HG03575 (cell line): ENCODE results near the gene LRRC26.

ENCODE experiments used
- ATAC-seq: cut with Tn5 transposase; IDR thresholded peaks from one replicate; pipeline ENCODE4 v1.9.1; 2021; ENCODE audit not compliant: unreplicated experiment, insufficient number of reproducible peaks, low FRiP score; ENCODE audit errors: extremely low read depth

Gene LRRC26

DNA sequence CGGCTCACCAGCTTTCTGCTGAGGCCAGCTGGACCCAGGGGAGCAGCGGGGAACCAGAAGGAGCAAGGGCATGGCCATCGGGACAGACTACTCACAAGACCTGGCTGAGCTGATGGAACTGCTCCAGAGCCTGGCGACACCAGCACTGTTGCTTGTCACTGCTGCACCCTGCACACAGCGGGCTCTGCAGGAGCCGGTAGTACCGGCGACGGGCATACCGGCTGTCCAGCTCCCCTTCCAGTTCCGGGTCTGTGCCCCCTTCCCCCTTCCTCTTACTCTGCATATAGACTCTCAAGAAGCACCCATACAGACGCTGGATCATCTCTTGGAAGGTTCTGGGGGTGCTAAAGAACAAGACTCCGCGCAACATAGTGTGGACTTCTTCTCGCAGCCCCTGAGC, 17.5 kb upstream of the LRRC26 start:
- no peak for ATAC-seq

DNA sequence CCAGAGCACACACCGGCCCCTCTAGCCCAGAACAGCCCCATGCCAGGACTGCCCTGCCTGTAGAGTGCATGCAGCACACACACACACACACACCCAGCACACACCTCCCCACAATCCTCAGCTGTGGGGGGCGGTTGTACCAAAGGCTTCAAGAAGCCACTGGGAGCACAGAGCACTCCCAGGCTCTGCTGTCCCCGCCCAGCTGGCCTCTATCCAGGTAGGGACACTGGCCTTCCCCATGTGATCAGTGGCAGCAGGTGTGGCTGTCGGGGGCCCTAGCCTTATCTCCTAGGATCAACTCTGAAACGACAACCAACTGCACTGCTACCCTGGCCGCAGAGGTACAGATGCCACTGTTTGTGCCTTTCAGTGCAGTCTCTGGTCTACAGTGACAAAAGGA, 16.5 kb upstream of the LRRC26 start:
- no peak for ATAC-seq

DNA sequence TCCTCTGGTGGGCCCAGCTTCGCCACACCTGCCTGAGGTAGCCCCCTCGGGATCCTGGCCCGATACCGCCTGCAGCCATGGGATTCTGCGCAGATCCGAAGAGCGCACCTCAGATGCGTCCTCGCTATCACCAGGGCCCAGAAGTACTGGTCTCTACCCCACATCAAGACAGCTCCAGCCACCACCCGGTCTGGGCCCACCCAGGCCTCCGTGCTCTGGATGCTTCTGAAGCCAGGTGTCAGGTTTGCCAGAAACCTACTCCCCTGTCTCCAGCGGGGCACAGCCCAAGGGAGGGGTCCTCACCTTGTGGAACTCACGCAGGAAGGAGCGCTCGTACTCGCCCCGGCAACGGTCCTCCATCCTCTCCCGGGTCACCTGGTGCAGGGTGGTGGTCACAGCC, 16.1 kb upstream of the LRRC26 start:
- no peak for ATAC-seq

DNA sequence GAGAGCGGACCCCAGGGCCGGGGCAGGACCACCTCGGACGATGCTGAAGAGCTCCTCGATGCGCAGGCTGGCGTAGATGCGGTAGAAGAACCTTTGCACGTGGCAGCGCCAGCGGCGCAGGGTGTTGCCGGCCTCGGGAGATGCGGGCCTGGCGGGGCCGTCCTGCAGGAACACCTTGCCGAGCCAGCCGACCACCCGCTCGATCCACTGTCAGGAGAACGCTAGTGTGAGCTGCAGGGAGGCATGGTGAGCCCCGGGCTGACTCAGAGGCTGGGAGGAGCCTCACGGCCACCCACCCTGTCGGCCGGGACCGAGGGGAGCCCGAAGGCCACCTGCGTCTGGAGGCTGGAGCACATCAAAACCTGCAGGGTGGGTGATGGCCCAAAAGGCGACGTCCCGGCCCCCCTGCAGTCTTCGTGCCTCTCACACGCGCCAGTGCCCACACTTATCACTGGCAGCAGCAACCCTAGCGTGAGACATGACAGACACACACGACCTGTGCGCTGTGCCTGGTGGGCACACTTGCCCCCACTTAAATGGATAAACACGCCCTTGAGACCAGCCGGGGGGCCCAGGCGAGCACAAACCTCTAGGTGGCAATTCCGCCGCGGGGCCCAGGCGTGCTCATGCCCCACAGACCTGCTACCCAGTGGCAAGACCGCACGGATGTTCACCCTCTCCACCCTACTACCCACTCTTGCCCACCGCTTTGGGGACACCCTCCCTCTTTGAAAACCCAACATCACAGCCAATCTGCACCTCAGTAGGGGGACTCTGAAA, 15.2 kb upstream of the LRRC26 start:
- ATAC-seq: no peak

DNA sequence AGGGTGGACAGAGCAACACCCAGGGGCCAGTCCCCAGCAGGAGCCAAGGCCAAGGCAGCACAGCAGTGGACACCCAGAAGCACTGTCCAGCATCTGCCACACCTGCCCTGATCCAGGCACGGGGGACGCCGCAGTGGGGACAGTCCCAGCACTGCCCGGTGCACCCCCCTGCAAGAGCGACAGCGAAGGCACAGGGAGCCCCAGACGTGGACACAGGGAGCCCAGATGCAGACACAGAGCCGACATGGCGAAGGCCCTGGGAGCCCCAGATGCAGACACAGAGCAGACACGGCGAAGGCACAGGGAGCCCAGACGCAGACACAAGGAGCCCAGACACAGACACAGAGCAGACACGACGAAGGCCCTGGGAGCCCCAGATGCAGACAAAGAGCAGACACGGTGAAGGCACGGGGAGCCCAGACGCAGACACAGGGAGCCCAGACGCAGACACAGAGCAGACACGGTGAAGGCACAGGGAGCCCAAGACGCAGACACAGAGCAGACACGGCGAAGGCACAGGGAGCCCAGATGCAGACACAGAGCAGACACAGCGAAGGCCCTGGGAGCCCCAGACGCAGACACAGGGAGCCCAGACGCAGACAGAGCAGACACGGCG, 14.2 kb upstream of the LRRC26 start:
- no peak for ATAC-seq

DNA sequence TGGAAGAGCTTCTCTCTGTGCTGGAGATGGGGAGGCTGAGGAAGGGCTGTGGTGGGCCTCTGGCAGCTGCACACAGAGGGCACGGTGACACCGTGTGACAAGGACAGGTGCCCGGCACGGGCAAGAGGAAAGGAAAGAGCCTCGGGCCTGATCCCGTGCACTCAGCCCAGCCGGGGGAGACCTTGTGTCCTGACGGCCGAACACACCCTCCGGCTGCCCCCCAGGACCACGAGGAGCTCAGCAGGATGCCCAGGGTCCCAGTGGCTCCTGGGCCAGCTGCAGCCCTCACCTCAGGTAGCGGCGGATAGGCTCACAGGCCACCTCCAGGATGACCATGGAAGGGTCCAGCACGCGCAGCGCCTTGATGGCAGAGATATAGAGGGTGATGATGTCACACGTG, 13.0 kb upstream of the LRRC26 start:
- ATAC-seq: no peak

DNA sequence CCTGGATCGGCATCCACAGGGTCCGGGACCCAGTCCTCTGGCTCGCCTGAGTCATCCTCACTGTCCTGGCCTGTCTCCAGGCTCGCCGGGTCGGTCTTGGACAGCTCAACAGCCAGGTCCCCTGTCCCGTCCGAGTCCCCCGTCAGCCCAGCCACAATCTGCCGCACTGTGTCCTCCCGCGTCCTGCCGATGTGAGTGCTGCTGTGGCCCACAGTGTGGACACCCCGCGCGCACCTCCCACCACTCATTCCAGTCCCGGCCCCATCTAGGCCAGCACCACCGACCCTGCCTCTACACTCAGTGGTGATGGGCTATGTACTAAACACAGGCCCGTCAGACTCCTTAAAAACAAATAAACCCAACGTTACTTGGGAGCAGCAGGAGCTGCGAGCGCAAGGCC, 11.8 kb upstream of the LRRC26 start:
- no peak for ATAC-seq

DNA sequence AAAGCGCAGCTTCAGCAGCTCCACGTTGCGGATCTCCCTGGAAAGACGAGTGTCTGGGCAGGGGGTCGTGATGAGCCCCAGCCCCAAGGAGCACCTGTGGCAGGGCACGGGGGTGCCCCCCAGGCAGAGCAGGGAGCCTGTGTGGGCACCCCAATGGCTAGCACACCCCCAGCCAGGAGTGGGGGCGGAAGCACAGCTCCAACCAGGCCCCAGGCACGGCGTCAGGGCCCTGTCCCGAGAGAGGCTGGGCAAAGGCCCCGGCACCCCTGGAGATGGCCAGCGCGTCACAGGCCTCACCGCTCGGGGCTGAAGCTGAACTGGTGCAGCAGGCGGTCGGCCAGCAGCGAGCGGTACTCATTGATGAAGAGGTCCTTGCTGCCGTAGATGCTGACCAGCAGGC, 10.6 kb upstream of the LRRC26 start:
- ATAC-seq: no peak

DNA sequence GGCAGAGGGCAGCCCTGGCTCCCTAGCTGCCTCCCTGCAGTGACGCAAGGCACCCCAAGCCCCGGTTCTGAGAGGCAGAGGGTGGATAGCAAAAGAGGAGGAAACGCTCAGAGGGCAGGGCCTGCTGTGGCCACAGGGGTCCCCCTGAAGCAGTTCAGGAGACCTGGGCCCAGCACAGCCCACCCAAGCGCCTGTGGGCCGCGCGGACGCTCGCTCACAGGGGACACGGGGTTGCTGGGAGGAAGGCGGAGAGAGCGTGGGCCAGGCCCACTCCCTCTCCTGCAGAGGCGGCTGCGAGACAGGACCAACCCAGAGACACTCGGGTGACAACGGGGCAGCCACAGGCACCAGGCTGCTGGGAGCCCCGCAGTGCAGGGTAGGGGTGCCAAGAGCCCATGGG, 9.9 kb upstream of the LRRC26 start:
- ATAC-seq: no peak

DNA sequence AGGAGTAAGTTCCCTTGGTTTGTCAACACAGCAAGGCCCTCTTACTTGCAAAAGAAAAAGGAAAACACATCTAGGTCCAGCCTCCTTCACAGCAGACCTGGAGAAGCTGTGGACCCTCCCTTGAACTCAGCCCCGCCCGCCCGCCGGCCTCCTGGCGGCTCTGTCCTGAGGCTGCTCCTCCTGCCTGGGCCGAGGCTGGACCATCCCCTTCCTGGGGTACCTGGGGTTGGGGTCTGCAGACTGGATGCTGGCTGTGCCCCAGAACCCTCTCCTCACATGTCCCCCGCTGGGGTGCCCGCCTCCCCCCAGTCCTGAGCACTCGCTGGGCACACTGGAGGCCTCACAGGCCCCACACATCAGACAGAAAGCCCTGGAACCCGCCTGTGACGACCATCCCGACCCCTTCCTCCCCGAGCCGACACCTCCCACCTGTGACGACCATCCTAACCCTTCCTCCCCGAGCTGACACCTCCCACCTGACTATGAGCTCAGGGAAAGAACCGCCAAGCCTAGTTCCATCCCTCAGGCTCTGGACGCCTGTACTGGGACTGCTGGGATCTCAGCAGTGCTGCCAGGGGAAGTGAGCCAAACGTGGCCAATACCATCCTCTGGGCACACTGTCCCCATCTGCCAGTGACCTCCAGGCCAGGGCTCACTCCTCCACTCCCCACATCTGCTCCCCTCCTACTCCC, 9.2 kb upstream of the LRRC26 start:
- no peak for ATAC-seq

DNA sequence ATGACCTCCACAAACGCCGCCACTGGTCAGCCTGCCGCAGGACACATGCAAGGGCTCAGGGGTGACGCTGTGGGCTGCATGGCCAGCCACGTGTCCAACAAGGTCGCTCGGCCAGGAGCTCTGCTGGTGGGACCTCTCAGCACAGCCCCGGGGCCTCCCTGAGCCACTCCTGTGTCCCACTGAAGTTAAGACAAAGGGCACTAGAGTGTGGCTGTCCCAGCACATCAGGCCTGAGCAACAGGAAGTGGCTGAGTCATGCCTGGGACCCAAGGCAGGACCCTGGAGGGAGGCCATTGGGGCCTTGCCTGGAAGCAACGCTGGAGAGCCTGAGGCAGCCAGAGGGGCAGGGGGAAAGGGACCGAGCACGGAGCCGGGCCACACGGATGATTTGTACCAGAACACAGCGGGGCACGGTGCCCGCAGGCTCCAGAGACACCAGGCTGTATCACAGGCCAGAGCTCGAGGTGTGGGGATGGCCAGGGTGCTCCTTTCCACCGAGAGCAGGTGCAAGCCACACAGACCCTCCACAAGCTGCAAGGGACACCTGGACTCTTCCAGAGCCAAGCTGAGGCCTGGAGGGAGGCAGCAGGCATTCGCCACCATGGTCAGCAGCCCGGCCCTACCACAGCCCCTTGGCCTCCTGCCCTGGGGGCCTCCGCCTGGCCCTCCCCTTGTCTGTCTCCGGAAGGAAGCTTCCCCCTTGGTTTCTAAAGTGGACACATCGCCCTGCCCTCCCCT, 8.5 kb upstream of the LRRC26 start:
- ATAC-seq: no peak

DNA sequence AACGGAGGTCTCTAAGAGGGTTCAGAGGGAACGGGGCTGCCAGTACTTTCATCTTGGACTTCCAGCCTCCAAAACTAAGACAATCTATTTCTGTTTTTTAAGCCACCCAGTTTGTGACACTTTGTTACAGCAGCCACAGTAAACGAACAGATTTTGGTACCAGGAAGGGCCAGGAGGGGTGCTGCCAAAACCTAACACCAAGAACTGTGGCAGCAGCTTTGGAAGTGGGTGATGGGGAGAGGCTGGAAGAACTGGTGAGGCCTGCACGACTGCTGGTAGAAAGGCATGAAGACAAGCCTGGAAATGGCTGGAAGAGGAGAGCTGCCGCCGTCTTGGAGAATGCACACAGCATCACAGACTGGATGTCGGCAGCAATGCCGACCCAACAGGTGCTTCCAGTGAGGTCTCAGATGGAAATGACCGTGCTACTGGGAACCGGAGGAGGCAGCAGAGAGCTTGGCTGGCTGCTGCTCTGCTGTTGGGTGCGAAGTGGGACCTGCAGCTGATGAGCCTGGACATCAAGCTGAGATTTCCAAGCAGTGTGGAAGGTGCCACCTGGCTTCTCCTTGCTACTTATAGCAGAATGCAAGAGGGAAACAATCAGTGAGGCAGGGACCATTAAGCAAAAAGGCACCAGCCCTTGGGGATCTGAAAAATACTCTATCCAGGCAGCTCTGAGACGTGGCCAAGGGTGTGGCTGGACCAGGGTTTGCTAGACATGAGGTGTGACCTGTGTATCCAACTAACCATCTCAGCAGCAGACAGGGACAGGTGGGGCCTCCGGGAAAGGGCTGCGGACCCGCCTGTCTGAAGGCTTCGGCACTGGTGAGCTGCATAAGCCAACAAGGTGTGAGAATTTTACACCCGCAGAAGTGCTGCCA, 6.7 kb upstream of the LRRC26 start:
- ATAC-seq: no peak

DNA sequence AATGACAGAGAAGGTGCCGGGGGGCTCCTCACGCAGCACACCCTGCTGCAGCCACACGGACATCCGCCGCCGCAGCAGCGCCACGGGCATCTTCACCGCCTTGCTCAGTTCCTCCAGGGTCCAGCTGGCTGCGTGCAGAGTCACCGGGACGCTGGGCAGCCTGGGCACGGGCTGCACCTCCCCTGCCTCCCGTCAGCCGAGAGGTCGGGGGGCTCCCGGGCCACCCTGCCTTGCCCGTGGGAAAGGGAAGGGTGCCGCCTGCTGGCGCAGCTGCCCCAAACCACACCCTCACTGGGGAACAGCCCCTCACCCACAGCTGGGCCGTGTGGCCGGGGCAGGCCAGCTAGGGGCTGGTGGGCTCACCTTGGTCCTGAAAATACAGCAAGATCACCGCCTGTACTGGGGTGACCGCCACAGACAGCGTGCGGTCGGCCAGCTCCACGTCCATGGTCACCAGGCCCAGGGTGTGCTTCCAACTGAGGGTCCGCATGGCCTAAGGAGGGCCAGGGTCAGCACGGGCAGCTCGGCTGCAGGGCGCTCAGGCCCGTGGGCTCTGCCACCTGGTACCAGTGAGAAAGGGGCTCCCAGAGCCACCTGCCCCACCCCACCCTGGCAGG, 5.6 kb upstream of the LRRC26 start:
- no peak for ATAC-seq

DNA sequence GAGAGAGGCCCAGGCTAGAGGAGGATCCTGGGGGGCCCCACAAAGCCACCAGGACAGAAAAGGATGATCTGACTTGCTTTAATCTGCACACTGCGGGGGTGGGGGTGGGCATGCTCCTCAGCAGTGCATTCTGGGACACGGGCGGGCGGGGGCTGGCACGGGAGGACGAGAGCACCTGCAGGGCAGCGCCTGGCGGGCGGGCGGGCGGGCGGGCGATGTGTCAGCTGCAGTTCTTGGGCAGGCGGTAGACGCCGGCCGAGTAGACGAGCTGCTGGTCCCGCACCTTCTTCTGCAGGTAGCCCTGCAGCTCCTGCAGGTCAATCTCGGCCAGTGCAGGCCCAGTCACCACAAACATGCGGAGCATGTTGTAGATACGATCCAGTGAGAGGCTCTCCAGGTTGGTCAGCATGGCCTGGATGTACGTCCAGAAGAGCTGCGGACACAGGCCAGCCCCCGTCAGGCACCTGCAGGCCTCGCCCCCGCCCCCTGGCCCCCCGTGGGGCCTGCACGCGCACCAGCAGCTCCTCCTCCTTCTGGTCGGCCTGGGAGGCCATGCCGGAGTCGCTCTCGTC, 5.0 kb upstream of the LRRC26 start:
- no peak for ATAC-seq

DNA sequence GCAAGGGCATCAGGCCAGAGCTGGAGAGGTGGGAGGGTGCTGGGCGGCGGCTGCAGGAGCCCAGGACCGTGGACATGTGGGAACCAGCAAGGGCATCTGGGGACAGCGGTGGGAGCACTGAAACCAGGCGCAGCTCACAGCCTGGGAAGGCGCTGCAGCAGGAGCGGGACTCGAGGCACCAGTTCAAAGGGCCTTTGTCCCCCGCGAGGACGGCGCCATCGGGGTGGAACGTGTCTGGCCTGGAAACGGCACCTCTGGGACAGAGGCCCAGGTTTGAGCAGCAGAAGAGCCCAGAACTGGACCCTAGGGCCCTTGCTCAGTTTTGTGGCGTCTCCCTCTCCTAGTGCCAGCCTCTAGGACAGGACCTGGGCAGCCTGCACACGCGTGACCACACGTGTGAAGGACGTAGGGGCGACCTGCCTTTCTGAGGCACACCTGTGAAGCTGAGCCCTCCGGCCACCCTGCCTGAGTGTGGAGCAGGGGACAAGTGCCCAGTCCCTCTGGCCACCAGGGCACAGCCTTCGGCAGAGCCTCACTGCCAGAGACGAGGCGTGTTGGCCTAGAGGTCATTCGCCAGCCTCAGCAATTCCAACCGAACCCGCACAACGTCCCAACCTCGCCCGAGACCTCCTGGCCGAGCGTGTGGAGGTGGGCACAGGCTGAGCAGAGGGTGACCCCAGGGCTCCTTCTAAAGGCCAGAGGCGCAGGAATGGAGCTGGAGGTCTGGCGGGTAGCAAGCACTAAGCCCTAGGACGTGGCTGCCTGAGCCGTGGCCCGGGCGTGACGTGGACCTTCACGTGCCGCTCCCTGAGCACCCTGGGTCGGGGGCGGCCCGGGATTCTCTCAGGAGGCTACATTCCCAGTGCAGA, 4.2 kb upstream of the LRRC26 start:
- no peak for ATAC-seq

DNA sequence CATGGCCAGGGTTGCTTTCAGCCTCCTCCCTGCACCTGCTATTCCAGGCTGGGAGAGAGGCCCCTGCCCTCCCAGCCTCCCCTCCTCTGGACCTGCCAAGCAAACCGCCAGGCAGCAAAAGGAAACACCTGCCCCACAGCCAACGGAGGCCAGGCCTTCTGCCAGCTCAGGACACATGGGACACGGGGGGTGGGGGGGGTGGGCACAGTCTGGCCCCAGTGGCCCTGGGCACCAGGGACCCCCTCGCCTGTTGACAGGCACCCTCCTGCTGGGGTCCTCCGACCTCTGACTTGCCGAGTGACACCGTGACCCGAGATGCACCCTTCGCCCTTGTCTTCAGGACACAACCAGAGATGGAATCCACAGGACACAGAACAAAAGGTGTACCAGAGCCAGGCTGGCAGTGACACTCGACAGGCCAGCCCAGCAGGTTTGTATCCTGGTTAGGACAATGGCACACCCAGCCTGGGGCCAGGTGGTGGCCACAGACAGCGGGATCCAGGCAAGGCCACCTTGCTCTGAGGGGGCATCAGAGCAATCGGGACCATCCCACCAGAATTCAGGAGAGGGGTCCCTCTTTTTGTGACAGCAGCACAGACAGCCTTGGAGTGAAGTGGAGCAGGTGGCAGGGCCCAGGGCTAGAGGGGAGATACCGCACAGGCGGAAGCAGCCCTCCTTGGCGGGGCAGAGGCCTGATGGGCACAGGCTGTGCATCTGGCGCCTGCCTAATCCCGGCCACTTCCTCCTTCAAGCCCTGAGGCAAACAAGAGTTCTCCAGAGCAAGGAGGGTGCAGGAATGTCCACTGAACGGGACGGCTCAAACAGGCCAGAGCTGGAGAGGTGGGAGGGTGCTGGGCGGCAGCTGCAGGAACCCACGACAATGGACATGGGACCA, 3.3 kb upstream of the LRRC26 start:
- ATAC-seq: no peak
